Keratinocyte (primary cell): Measurements from ENCODE around the gene SFXN2. TPM values are rescaled to one million over a fixed set of nuclear protein-coding genes. Genes with fewer than 3 reads are reported as not detected.

ENCODE experiments used
- DNase-seq: peaks from one replicate; pipeline ENCODE4 v3.0.0-alpha.2; 2011; ENCODE audit warnings: low read depth, missing footprints, low spot score
- FAIRE-seq: peaks from 2 replicates; lab custom pipeline; 2011; peaks lifted over from hg19 to GRCh38; lab: Jason Lieb, UNC
- H2AFZ ChIP-seq: 2 replicates; pipeline ENCODE4 v1.6.0; 2012; ENCODE audit warnings: low read length, control low read depth, inconsistent platforms; ENCODE audit not compliant: control insufficient read depth
- H3K27ac ChIP-seq: 2 replicates; pipeline ENCODE4 v1.5.1; 2011; ENCODE audit warnings: low read length; ENCODE audit not compliant: control insufficient read depth, insufficient read depth
- H3K27me3 ChIP-seq: 3 replicates; pipeline ENCODE4 v1.6.0; 2011; ENCODE audit warnings: low read length; ENCODE audit not compliant: control insufficient read depth, insufficient read depth; ENCODE audit errors: extremely low read depth
- H3K36me3 ChIP-seq, 2 experiments: 2 replicates in 1 of 2; 3 replicates in 1 of 2; pipeline ENCODE4 v1.5.1; 2011; ENCODE audit warnings: low read length in 2 of 2, mild to moderate bottlenecking in 1 of 2; ENCODE audit not compliant: control insufficient read depth in 2 of 2, insufficient read depth in 2 of 2; ENCODE audit errors: extremely low read depth in 1 of 2
- H3K4me1 ChIP-seq: 3 replicates; pipeline ENCODE4 v1.5.1; 2011; ENCODE audit warnings: low read length; ENCODE audit not compliant: control insufficient read depth, insufficient read depth; ENCODE audit errors: extremely low read depth
- H3K4me2 ChIP-seq: 3 replicates; pipeline ENCODE4 v1.6.0; 2011; ENCODE audit warnings: low read depth, low read length; ENCODE audit not compliant: control insufficient read depth, insufficient read depth; ENCODE audit errors: extremely low read depth
- H3K4me3 ChIP-seq, 3 experiments: fragments of 200-600 bp in 1 of 3; sonication (generic) in 1 of 3; 2 replicates in 2 of 3; 3 replicates in 1 of 3; pipeline ENCODE4 v1.5.1; 2011 to 2016; ENCODE audit warnings: low read length in 3 of 3, mild to moderate bottlenecking in 3 of 3, control low read depth in 2 of 3, inconsistent platforms in 1 of 3, low read depth in 1 of 3, mixed read lengths in 1 of 3, mixed run types in 1 of 3, moderate library complexity in 1 of 3; ENCODE audit not compliant: control insufficient read depth in 2 of 3, insufficient read depth in 2 of 3; ENCODE audit errors: extremely low read depth in 1 of 3
- H3K79me2 ChIP-seq: 2 replicates; pipeline ENCODE4 v1.6.0; 2012; ENCODE audit warnings: low read length; ENCODE audit not compliant: control insufficient read depth, insufficient read depth
- H3K9ac ChIP-seq: 3 replicates; pipeline ENCODE4 v1.6.0; 2011; ENCODE audit warnings: low read length; ENCODE audit not compliant: control insufficient read depth, insufficient read depth; ENCODE audit errors: extremely low read depth
- H3K9me1 ChIP-seq: 3 replicates; pipeline ENCODE4 v1.6.0; 2011; ENCODE audit warnings: low read length; ENCODE audit not compliant: control insufficient read depth, insufficient read depth; ENCODE audit errors: extremely low read depth
- H3K9me3 ChIP-seq: 2 replicates; pipeline ENCODE4 v1.5.1; 2012; ENCODE audit warnings: low read depth, low read length; ENCODE audit not compliant: control insufficient read depth
- H4K20me1 ChIP-seq: 3 replicates; pipeline ENCODE4 v1.6.0; 2011; ENCODE audit warnings: low read length; ENCODE audit not compliant: control insufficient read depth, insufficient read depth; ENCODE audit errors: extremely low read depth
- CTCF ChIP-seq, 3 experiments: IDR thresholded peaks in 1 of 3; conservative IDR thresholded peaks in 1 of 3; optimal IDR thresholded peaks in 1 of 3; 2 replicates in 2 of 3; 3 replicates in 1 of 3; pipeline versions ENCODE3 to v1.5.1; 2011; ENCODE audit warnings: low read length in 3 of 3, mild to moderate bottlenecking in 3 of 3, moderate library complexity in 2 of 3, control low read depth in 1 of 3, inconsistent platforms in 1 of 3; ENCODE audit not compliant: insufficient read depth in 2 of 3; ENCODE audit errors: extremely low read depth in 1 of 3
- EZH2 ChIP-seq: IDR thresholded peaks from one replicate; pipeline ENCODE4 v1.6.1; 2012; ENCODE audit warnings: inconsistent platforms, mild to moderate bottlenecking, low read length, moderate library complexity
- dilution Hi-C: fragments of 300-500 bp; cut with MboI; formaldehyde crosslinking; loops from one replicate; pipeline ENCODE4 v1.7.0; 2020; ENCODE audit warnings: low sequenced_read_pairs; ENCODE audit not compliant: extremely low pct_ligation_motif_present
- polyA plus RNA-seq, 5 experiments: library from polyadenylated mRNA; depleted of rRNA in 3 of 5; stranded (reverse) in 3 of 5; stranded (forward) in 1 of 5; unstranded in 1 of 5; fragments of >200 nt; gene quantifications; 1 replicate in 1 of 5; 2 replicates in 3 of 5; 3 replicates in 1 of 5; pipeline versions ENCODE4 v1.2.1 to v1.2.3, GENCODE V29; 2011 to 2012; ENCODE audit warnings: missing spikeins in 2 of 5, low read depth in 1 of 5, low replicate concordance in 1 of 5

The SFXN2 gene
- polyA plus RNA-seq, 1 donor (not counting 4 experiments of a cell fraction or from before 2014, with no cell fraction given): 5.0 TPM

- peak overlapping the region in 2 of 3 experiments; percentile 15 to 57 for H3K4me3 ChIP-seq
- TF ChIP-seq CTCF (optimal IDR thresholded peaks at IDR 0.05 in 1 of 3, IDR thresholded peaks at IDR 0.05 in 1 of 3, conservative IDR thresholded peaks at IDR 0.05 in 1 of 3; ENCODE audit: extremely low read depth in 1 of 3, insufficient read depth in 2 of 3, low read length in 3 of 3) (no peak), EZH2 (no peak)
- peak overlapping the region; percentile 96 for H3K27ac ChIP-seq
Observed at GRCh38 chr10:102775201-102775934, 60.9 kb downstream of the SFXN2 start.

GRCh38 chr10:102775935-102776669, 61.7 kb downstream of the SFXN2 start:
- Histone ChIP-seq H4K20me1 (no peaks in the 10 kb centered on the region), H3K79me2 (peaks cover 9% of the 10 kb centered on the region), H3K36me3 (peaks cover 0 to 1% of the 10 kb centered on the region in 2 experiments), H3K9me3 (no peaks in the 10 kb centered on the region), H3K4me1 (peaks cover 89% of the 10 kb centered on the region), H3K27ac (peak overlapping the region; percentile 96), H3K27me3 (no peaks in the 10 kb centered on the region), H3K9ac (peak overlapping the region; percentile 88), H3K4me3 (peak overlapping the region; percentile 1 to 57 (median 52)), H2AFZ (no peak overlapping the region), H3K9me1 (peaks cover 2% of the 10 kb centered on the region), H3K4me2 (peak overlapping the region; percentile 89)
- TF ChIP-seq EZH2 (no peak), CTCF (optimal IDR thresholded peaks at IDR 0.05 in 1 of 3, IDR thresholded peaks at IDR 0.05 in 1 of 3, conservative IDR thresholded peaks at IDR 0.05 in 1 of 3; ENCODE audit: extremely low read depth in 1 of 3, insufficient read depth in 2 of 3, low read length in 3 of 3) (no peak)
- DNase-seq: no peak
- no peak for FAIRE-seq
- dilution Hi-C loops: no loop called here

More at GRCh38 chr10:102775201-102775934, 60.9 kb downstream of the SFXN2 start:
- H4K20me1 ChIP-seq: no peaks in the 10 kb centered on the region
- H3K79me2 ChIP-seq: peaks cover 9% of the 10 kb centered on the region
- H3K9me1 ChIP-seq: peaks cover 2% of the 10 kb centered on the region
- H3K9me3 ChIP-seq: no peaks in the 10 kb centered on the region
- no peak for FAIRE-seq
- H2AFZ ChIP-seq: no peak overlapping the region
- peaks cover 89% of the 10 kb centered on the region for H3K4me1 ChIP-seq
- H3K27me3 ChIP-seq: no peaks in the 10 kb centered on the region
- no peaks in the 10 kb centered on the region for H3K36me3 ChIP-seq
- dilution Hi-C loops: no loop called here
- peak overlapping the region; percentile 89 for H3K4me2 ChIP-seq
- peak overlapping the region; percentile 88 for H3K9ac ChIP-seq
- DNase-seq: no peak
